ENCODE measurements around the gene ZNF335. TPM values are rescaled to one million over a fixed set of nuclear protein-coding genes. Genes with fewer than 3 reads are reported as not detected.
"Not testable (repeated sequence)": the region's sequence is repeated elsewhere in the genome, so short reads cannot be mapped to it uniquely, and the experiment has no call there.

The ZNF335 gene
- total RNA-seq, 1 donor from 2014 or later: 24.1 TPM

DNA sequence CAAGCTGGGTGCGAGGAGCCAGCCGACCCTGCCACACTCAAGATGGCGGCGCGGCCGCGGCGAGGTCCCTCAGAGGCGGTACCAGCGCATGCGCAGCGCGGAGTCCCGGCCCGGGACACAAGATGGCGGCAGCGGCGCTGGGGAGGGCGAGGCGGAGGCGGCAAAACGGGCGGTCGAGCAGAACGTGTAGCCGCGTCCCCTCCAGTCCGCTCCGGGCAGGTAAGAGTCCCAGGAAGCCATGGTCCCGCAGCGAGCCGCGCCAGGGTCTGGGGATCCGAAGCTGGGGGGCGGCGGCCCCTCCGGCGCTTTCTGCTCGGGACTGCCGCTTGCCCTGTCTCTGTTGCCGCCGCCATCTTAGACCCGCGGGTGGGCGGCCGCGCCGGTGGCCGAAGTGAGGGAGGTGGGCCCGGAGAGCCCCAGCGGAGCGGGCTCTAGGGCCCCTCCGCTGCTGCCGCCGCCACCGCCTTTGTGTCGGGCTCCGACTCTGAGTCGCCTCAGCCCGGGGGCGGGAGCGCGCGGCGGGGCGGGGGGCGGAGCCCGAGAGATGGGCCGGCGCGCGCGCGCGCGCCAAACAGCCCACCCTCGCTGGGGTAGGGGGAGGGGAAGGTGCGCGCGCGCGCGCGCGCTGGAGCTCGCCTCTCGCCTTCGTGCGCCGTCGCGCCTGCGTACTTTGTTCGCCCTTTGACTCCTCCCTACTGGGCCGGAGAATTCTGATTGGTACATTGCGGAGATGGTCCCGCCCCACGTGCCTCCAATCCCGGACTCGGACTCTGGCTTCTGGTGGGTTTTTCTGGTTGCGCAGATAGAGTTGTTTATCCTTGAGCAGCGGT, 37.2 kb downstream of the ZNF335 start, which contains the start of gene PCIF1:
Gene PCIF1 (plus strand): TSS at position 98 of the 830 bp plus-strand sequence. CDS start 4,317 bp downstream, outside the sequence.
- Histone ChIP-seq H3K9me3 (no peaks in the 10 kb centered on the region), H3K27me3 (no peaks in the 10 kb centered on the region), H3K27ac (peak within 1 kb of the TSS; percentile 100), H3K4me3 (peak within 1 kb of the TSS; percentile 74 to 94), H3K4me1 (peaks cover 30% of the 10 kb centered on the region), H3K36me3 (peaks cover 0 to 26% of the 10 kb centered on the region in 2 donors)
- DNase-seq (ENCODE audit: extremely low spot score in 2 of 2): peak in 1 of 2 donors; percentile 99
- TF ChIP-seq CTCF (IDR thresholded peaks at IDR 0.05) (no peak), POLR2AphosphoS5 (IDR thresholded peaks at IDR 0.05; ENCODE audit: insufficient read depth in 1 of 2, low read depth in 1 of 2) (peak; percentile 95 to 100), POLR2A (IDR thresholded peaks at IDR 0.05) (peak; percentile 76 to 82)
- intact Hi-C loops (cut with DNase I): loop anchor here (2.0 kb wide), 1 partner anchor 44 kb away; the partner anchor contains the start of genes CTSA and NEURL2

DNA sequence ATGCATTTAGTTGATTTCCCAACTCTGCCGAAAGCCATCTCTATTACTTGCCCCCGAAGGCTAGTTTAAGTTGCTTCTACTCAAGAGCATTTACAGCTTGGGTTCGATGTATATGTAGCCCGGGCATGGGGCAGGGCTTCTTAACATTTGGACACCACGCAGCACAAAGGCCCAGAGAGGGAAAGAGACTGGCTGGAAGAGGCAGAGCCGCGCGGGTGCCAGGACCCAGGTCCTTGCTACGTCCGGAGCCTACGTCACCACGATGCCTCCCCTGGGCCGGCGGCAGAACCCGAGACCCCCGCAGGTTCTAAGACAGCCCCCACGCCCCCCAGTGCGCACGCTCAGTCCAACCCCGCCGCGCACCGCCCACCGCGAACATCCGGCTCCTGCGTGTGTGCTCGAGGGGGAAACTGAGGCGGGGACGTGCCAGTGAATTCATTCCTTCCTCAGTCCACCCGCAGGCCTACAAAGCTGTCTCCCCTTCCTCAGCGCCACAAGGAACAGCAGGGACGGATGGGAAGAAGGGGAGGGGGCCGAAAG, 37.9 kb downstream of the ZNF335 start:
- Histone ChIP-seq H3K9me3 (no peaks in the 10 kb centered on the region), H3K4me3 (peak overlapping the region; percentile 74 to 94), H3K27me3 (no peaks in the 10 kb centered on the region), H3K36me3 (peaks cover 0 to 20% of the 10 kb centered on the region in 2 donors), H3K27ac (peak overlapping the region; percentile 100), H3K4me1 (peaks cover 30% of the 10 kb centered on the region)
- TF ChIP-seq POLR2A (IDR thresholded peaks at IDR 0.05): no peak
- no peak for TF ChIP-seq CTCF (IDR thresholded peaks at IDR 0.05)
- TF ChIP-seq POLR2AphosphoS5 (IDR thresholded peaks at IDR 0.05; ENCODE audit: insufficient read depth in 1 of 2, low read depth in 1 of 2): no peak
- DNase-seq (ENCODE audit: extremely low spot score in 2 of 2): no peak
- intact Hi-C loops (cut with DNase I): loop anchor here (2.0 kb wide), 1 partner anchor 43 kb away; the partner anchor contains the start of genes CTSA and NEURL2

GRCh38 chr20:45933266-45934045, 38.5 kb downstream of the ZNF335 start:
- H3K27me3 ChIP-seq: no peaks in the 10 kb centered on the region
- peak overlapping the region; percentile 74 to 94 for H3K4me3 ChIP-seq
- H3K4me1 ChIP-seq: peaks cover 30% of the 10 kb centered on the region
- no peak for DNase-seq (ENCODE audit: extremely low spot score in 2 of 2)
- H3K9me3 ChIP-seq: no peaks in the 10 kb centered on the region
- H3K36me3 ChIP-seq: peaks cover 0 to 13% of the 10 kb centered on the region in 2 donors
- intact Hi-C loops (cut with DNase I): loop anchor here (2.0 kb wide), 1 partner anchor 43 kb away; the partner anchor contains the start of genes CTSA and NEURL2
- H3K27ac ChIP-seq: peak overlapping the region; percentile 100
- TF ChIP-seq POLR2A (IDR thresholded peaks at IDR 0.05): no peak
- TF ChIP-seq CTCF (IDR thresholded peaks at IDR 0.05): peak in 1 of 3 experiments; percentile 27

DNA sequence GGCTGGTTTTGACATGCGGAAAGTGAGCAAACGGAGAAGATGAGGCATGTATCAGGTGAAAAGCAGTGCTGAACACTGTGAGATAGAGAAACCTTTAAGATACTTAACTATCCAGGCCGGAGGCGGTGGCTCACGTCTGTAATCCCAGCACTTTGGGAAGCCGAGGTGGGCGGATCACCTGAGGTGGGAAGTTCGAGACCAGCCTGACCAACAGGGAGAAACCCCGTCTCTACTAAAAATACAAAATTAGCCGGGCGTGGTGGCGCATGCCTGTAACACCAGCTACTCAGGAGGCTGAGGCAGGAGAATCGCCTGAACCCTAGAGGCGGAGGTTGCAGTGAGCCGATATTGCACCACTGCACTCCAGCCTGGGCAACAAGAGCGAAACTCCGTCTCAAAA, 40.3 kb downstream of the ZNF335 start:
- H3K4me3 ChIP-seq; H3K9me3 ChIP-seq; DNase-seq (ENCODE audit: extremely low spot score in 2 of 2); H3K27ac ChIP-seq; H3K36me3 ChIP-seq; H3K27me3 ChIP-seq; intact Hi-C loops (cut with DNase I): not testable (repeated sequence)
- peaks cover 24% of the 10 kb centered on the region for H3K4me1 ChIP-seq

All from vagina (tissue), 2 donors.